Keratinocyte (primary cell): ENCODE data around the gene UQCRC1. TPM values are rescaled to one million over a fixed set of nuclear protein-coding genes. Genes with fewer than 3 reads are reported as not detected.

Source experiments
- DNase-seq: peaks from one replicate; pipeline ENCODE4 v3.0.0-alpha.2; 2011; ENCODE audit warnings: low read depth, missing footprints, low spot score
- FAIRE-seq: peaks from 2 replicates; lab custom pipeline; 2011; peaks lifted over from hg19 to GRCh38; lab: Jason Lieb, UNC
- H2AFZ ChIP-seq: 2 replicates; pipeline ENCODE4 v1.6.0; 2012; ENCODE audit warnings: low read length, control low read depth, inconsistent platforms; ENCODE audit not compliant: control insufficient read depth
- H3K27ac ChIP-seq: 2 replicates; pipeline ENCODE4 v1.5.1; 2011; ENCODE audit warnings: low read length; ENCODE audit not compliant: control insufficient read depth, insufficient read depth
- H3K27me3 ChIP-seq: 3 replicates; pipeline ENCODE4 v1.6.0; 2011; ENCODE audit warnings: low read length; ENCODE audit not compliant: control insufficient read depth, insufficient read depth; ENCODE audit errors: extremely low read depth
- H3K36me3 ChIP-seq, 2 experiments: 2 replicates in 1 of 2; 3 replicates in 1 of 2; pipeline ENCODE4 v1.5.1; 2011; ENCODE audit warnings: low read length in 2 of 2, mild to moderate bottlenecking in 1 of 2; ENCODE audit not compliant: control insufficient read depth in 2 of 2, insufficient read depth in 2 of 2; ENCODE audit errors: extremely low read depth in 1 of 2
- H3K4me1 ChIP-seq: 3 replicates; pipeline ENCODE4 v1.5.1; 2011; ENCODE audit warnings: low read length; ENCODE audit not compliant: control insufficient read depth, insufficient read depth; ENCODE audit errors: extremely low read depth
- H3K4me2 ChIP-seq: 3 replicates; pipeline ENCODE4 v1.6.0; 2011; ENCODE audit warnings: low read depth, low read length; ENCODE audit not compliant: control insufficient read depth, insufficient read depth; ENCODE audit errors: extremely low read depth
- H3K4me3 ChIP-seq, 3 experiments: fragments of 200-600 bp in 1 of 3; sonication (generic) in 1 of 3; 2 replicates in 2 of 3; 3 replicates in 1 of 3; pipeline ENCODE4 v1.5.1; 2011 to 2016; ENCODE audit warnings: low read length in 3 of 3, mild to moderate bottlenecking in 3 of 3, control low read depth in 2 of 3, inconsistent platforms in 1 of 3, low read depth in 1 of 3, mixed read lengths in 1 of 3, mixed run types in 1 of 3, moderate library complexity in 1 of 3; ENCODE audit not compliant: control insufficient read depth in 2 of 3, insufficient read depth in 2 of 3; ENCODE audit errors: extremely low read depth in 1 of 3
- H3K79me2 ChIP-seq: 2 replicates; pipeline ENCODE4 v1.6.0; 2012; ENCODE audit warnings: low read length; ENCODE audit not compliant: control insufficient read depth, insufficient read depth
- H3K9ac ChIP-seq: 3 replicates; pipeline ENCODE4 v1.6.0; 2011; ENCODE audit warnings: low read length; ENCODE audit not compliant: control insufficient read depth, insufficient read depth; ENCODE audit errors: extremely low read depth
- H3K9me1 ChIP-seq: 3 replicates; pipeline ENCODE4 v1.6.0; 2011; ENCODE audit warnings: low read length; ENCODE audit not compliant: control insufficient read depth, insufficient read depth; ENCODE audit errors: extremely low read depth
- H3K9me3 ChIP-seq: 2 replicates; pipeline ENCODE4 v1.5.1; 2012; ENCODE audit warnings: low read depth, low read length; ENCODE audit not compliant: control insufficient read depth
- H4K20me1 ChIP-seq: 3 replicates; pipeline ENCODE4 v1.6.0; 2011; ENCODE audit warnings: low read length; ENCODE audit not compliant: control insufficient read depth, insufficient read depth; ENCODE audit errors: extremely low read depth
- CTCF ChIP-seq, 3 experiments: IDR thresholded peaks in 1 of 3; conservative IDR thresholded peaks in 1 of 3; optimal IDR thresholded peaks in 1 of 3; 2 replicates in 2 of 3; 3 replicates in 1 of 3; pipeline versions ENCODE3 to v1.5.1; 2011; ENCODE audit warnings: low read length in 3 of 3, mild to moderate bottlenecking in 3 of 3, moderate library complexity in 2 of 3, control low read depth in 1 of 3, inconsistent platforms in 1 of 3; ENCODE audit not compliant: insufficient read depth in 2 of 3; ENCODE audit errors: extremely low read depth in 1 of 3
- EZH2 ChIP-seq: IDR thresholded peaks from one replicate; pipeline ENCODE4 v1.6.1; 2012; ENCODE audit warnings: inconsistent platforms, mild to moderate bottlenecking, low read length, moderate library complexity
- dilution Hi-C: fragments of 300-500 bp; cut with MboI; formaldehyde crosslinking; loops from one replicate; pipeline ENCODE4 v1.7.0; 2020; ENCODE audit warnings: low sequenced_read_pairs; ENCODE audit not compliant: extremely low pct_ligation_motif_present
- polyA plus RNA-seq, 5 experiments: library from polyadenylated mRNA; depleted of rRNA in 3 of 5; stranded (reverse) in 3 of 5; stranded (forward) in 1 of 5; unstranded in 1 of 5; fragments of >200 nt; gene quantifications; 1 replicate in 1 of 5; 2 replicates in 3 of 5; 3 replicates in 1 of 5; pipeline versions ENCODE4 v1.2.1 to v1.2.3, GENCODE V29; 2011 to 2012; ENCODE audit warnings: missing spikeins in 2 of 5, low read depth in 1 of 5, low replicate concordance in 1 of 5

Gene UQCRC1
- polyA plus RNA-seq, 1 donor (not counting 4 experiments of a cell fraction or from before 2014, with no cell fraction given): 440 TPM

GRCh38 chr3:48556796-48557626 lies 52.4 kb downstream of the UQCRC1 start, which contains the start of gene PFKFB4:
TSS of gene PFKFB4 (minus strand) at chr3:48556803. CDS start at chr3:48556777, 26 bp downstream.
- dilution Hi-C loops: no loop called here
- peaks cover 32% of the 10 kb centered on the region for H3K4me1 ChIP-seq
- TF ChIP-seq CTCF (optimal IDR thresholded peaks at IDR 0.05 in 1 of 3, IDR thresholded peaks at IDR 0.05 in 1 of 3, conservative IDR thresholded peaks at IDR 0.05 in 1 of 3; ENCODE audit: extremely low read depth in 1 of 3, insufficient read depth in 2 of 3, low read length in 3 of 3) (no peak), EZH2 (no peak)
- peak within 1 kb of the TSS; percentile 52 for H2AFZ ChIP-seq
- DNase-seq: peak; percentile 98
- H3K36me3 ChIP-seq: peaks cover 12 to 27% of the 10 kb centered on the region in 2 experiments
- H3K27me3 ChIP-seq: no peaks in the 10 kb centered on the region
- H3K4me2 ChIP-seq: peak within 1 kb of the TSS; percentile 89
- H3K9ac ChIP-seq: peak within 1 kb of the TSS; percentile 62
- H3K27ac ChIP-seq: peak within 1 kb of the TSS; percentile 22
- H3K4me3 ChIP-seq: peak within 1 kb of the TSS; percentile 60 to 70 (median 63)
- peak; percentile 67 for FAIRE-seq
- no peaks in the 10 kb centered on the region for H3K9me1 ChIP-seq
- no peaks in the 10 kb centered on the region for H3K79me2 ChIP-seq
- peaks cover 9% of the 10 kb centered on the region for H4K20me1 ChIP-seq
- H3K9me3 ChIP-seq: no peaks in the 10 kb centered on the region

DNA sequence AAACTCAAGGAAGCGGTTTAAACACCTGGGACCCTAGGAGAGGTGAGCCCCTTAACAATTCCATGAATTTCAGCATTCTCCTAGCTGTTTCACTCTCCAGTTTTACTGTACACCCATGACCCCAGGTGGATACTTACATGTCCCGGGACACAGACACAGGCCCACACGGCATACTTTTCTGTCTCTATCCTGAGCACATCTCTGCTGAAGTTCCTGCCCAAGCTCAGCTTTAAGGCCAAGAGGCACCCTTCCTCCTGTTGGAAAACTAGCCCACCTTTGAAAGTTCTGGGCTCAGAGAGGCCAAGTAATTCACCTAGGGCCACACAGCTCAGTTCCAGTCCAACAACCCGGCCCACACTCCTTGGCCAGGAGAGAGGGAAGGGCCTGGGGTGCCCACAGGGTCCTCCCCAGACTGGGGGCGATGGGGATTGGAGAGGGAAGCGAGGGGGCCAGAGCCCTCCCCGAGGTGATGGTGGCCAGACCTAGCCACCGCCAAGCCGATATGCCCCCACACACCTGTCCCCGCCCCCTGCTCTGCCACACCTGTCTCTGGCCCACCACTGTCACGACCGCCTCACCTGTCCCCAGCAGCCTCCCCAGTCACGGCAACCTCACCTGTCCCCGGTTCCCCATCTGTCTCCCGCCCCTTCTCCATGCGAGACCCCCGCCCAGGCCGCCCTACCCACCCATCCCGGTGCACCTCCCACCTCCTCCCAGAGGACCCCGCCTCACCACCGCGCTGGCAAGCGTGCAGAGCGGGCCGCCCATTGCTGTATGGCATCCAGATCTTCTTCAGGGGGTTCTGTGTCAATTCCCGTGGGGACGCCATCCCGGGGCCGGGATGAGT lies 53.3 kb downstream of the UQCRC1 start:
- Histone ChIP-seq H3K9me3 (no peaks in the 10 kb centered on the region), H4K20me1 (peaks cover 9% of the 10 kb centered on the region), H3K36me3 (peaks cover 8 to 21% of the 10 kb centered on the region in 2 experiments), H3K27ac (no peak overlapping the region), H3K27me3 (no peaks in the 10 kb centered on the region), H3K79me2 (no peaks in the 10 kb centered on the region), H2AFZ (peak overlapping the region; percentile 52), H3K9me1 (no peaks in the 10 kb centered on the region), H3K4me1 (peaks cover 32% of the 10 kb centered on the region), H3K4me2 (peak overlapping the region; percentile 62), H3K4me3 (peak overlapping the region; percentile 39 to 63 (median 60)), H3K9ac (peak overlapping the region; percentile 54)
- dilution Hi-C loops: no loop called here
- TF ChIP-seq EZH2: no peak
- no peak for TF ChIP-seq CTCF (optimal IDR thresholded peaks at IDR 0.05 in 1 of 3, IDR thresholded peaks at IDR 0.05 in 1 of 3, conservative IDR thresholded peaks at IDR 0.05 in 1 of 3; ENCODE audit: extremely low read depth in 1 of 3, insufficient read depth in 2 of 3, low read length in 3 of 3)
- no peak for FAIRE-seq
- DNase-seq: no peak
